ENCODE results near the gene DHX16.

- TF ChIP-seq CTCF (conservative IDR thresholded peaks at IDR 0.05; ENCODE audit: low read depth, low read length) (no peak), EZH2 (IDR thresholded peaks at IDR 0.05; ENCODE audit: borderline replicate concordance, low read depth, low read length, poor library complexity, severe bottlenecking) (no peak)
Observed at GRCh38 chr6:30707281-30707850, 34.6 kb upstream of the DHX16 start.

Measured in A673 (cell line).